Tibial nerve (tissue), 4 donors: ENCODE results near the gene ODAD3. TPM values are rescaled to one million over a fixed set of nuclear protein-coding genes. Genes with fewer than 3 reads are reported as not detected.
"Not testable (repeated sequence)": the region's sequence is repeated elsewhere in the genome, so short reads cannot be mapped to it uniquely, and the experiment has no call there.

Experiments used
- DNase-seq, 2 donors: peaks; one replicate each; pipeline ENCODE4 v3.0.0-alpha.2; 2019; ENCODE audit warnings: low spot score in 2 of 2
- H3K27ac ChIP-seq, 4 donors: fragments of 200-600 bp; sonication (generic) in 3 of 4; one replicate each; pipeline ENCODE4 v1.5.1; 2017 to 2019; ENCODE audit warnings: mild to moderate bottlenecking in 1 of 4
- H3K27me3 ChIP-seq, 2 donors: fragments of 200-600 bp; sonication (generic) in 1 of 2; one replicate each; pipeline versions ENCODE4 v1.5.1 to v1.6.0; 2017 to 2019
- H3K36me3 ChIP-seq, 3 donors: fragments of 200-600 bp; sonication (generic); one replicate each; pipeline ENCODE4 v1.5.1; 2018 to 2019
- H3K4me1 ChIP-seq, 4 donors: fragments of 200-600 bp; sonication (generic) in 3 of 4; one replicate each; pipeline ENCODE4 v1.5.1; 2017 to 2019
- H3K4me3 ChIP-seq, 4 donors: fragments of 200-600 bp; sonication (generic) in 3 of 4; one replicate each; pipeline ENCODE4 v1.5.1; 2017 to 2019; ENCODE audit warnings: mild to moderate bottlenecking in 1 of 4, moderate library complexity in 1 of 4
- H3K9me3 ChIP-seq, 4 donors: fragments of 200-600 bp; sonication (generic) in 3 of 4; one replicate each; pipeline ENCODE4 v1.5.1; 2017 to 2019
- EP300 ChIP-seq, 2 donors: sonication (generic); formaldehyde crosslinking; IDR thresholded peaks; one replicate each; pipeline ENCODE4 v1.6.1; 2017; ENCODE audit warnings: antibody characterized with exemption in 2 of 2, mild to moderate bottlenecking in 1 of 2
- POLR2A ChIP-seq, 2 donors: fragments of 450-650 bp; IDR thresholded peaks; one replicate each; pipeline ENCODE4 v1.6.1; 2017; ENCODE audit warnings: antibody characterized with exemption in 2 of 2, mild to moderate bottlenecking in 2 of 2, moderate library complexity in 2 of 2
- WGBS, 2 donors: methylation state at CpG; one replicate each; pipeline ENCODE4 v1.1.5; 2018; 5-methylcytosine and 5-hydroxymethylcytosine counted together
- total RNA-seq, 4 donors: library from RNA; depleted of rRNA; stranded (reverse); fragments of >200 nt; gene quantifications; one replicate each; pipeline ENCODE4 v1.1.0, GENCODE V29; 2016
- TF ChIP-seq, protein P1 (sequence below), 5 experiments: fragments of 200-600 bp in 3 of 5; fragments of 450-650 bp in 2 of 5; sonication (generic) in 3 of 5; IDR thresholded peaks; one replicate each; pipeline ENCODE4 v1.5.1; 2016 to 2019; ENCODE audit warnings: antibody characterized with exemption in 5 of 5, mild to moderate bottlenecking in 3 of 5, moderate library complexity in 2 of 5

The ODAD3 gene
- total RNA-seq, 4 donors from 2014 or later: 0.42 to 1.3 TPM; not detected in 2

DNA sequence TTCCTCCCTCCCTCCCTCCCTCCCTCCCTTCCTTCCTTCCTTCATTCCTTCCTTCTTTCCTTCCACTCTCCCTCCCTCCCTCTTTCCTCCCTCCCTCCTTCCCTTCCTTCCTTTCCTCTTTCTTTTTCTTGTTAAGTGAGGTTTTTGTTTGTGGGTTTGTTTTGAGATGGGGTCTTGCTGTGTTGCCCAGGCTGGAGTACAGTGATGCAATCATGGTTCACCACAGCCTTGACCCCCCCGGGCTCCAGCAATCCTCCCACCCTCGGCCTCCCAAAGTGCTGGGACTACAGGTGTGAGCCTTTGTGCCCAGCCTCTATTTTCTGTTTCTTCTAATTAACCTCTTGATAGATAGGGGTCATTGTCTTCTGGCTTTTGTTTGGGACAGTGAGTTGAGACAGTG lies 26.5 kb upstream of the ODAD3 start:
- no peak for TF ChIP-seq EP300 (IDR thresholded peaks at IDR 0.05)
- TF ChIP-seq, protein P1, sequence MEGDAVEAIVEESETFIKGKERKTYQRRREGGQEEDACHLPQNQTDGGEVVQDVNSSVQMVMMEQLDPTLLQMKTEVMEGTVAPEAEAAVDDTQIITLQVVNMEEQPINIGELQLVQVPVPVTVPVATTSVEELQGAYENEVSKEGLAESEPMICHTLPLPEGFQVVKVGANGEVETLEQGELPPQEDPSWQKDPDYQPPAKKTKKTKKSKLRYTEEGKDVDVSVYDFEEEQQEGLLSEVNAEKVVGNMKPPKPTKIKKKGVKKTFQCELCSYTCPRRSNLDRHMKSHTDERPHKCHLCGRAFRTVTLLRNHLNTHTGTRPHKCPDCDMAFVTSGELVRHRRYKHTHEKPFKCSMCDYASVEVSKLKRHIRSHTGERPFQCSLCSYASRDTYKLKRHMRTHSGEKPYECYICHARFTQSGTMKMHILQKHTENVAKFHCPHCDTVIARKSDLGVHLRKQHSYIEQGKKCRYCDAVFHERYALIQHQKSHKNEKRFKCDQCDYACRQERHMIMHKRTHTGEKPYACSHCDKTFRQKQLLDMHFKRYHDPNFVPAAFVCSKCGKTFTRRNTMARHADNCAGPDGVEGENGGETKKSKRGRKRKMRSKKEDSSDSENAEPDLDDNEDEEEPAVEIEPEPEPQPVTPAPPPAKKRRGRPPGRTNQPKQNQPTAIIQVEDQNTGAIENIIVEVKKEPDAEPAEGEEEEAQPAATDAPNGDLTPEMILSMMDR (IDR thresholded peaks at IDR 0.05): no peak
- TF ChIP-seq POLR2A (IDR thresholded peaks at IDR 0.05): no peak
- WGBS, 2 donors: 54 to 71% methylated on average over 2 of the region's 2 CpGs
- Histone ChIP-seq H3K9me3 (no peaks in the 10 kb centered on the region), H3K36me3 (no peaks in the 10 kb centered on the region), H3K4me3 (no peak overlapping the region), H3K4me1 (no peaks in the 10 kb centered on the region), H3K27ac (no peak overlapping the region), H3K27me3 (peaks cover 0 to 25% of the 10 kb centered on the region in 2 donors)
- DNase-seq: no peak

DNA sequence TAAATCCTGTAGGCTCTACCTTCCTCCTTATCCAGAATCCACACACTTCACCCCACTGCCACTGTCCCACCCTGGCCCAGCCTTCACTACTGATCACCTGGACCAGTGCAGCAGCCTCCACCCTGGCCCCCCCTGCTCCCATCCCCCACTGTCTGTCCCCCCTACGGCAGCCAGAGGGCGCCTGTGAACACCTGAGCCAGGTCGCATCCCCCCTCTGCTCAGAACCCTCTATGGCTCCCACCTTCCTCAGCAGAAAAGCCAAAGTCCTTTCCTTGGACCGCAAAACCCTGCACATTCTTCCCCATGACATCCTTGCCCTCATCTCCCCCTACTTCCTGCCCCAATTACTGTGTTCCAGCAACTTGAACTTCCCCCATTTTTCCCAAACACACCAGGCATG lies 25.3 kb upstream of the ODAD3 start:
- DNase-seq: no peak
- peaks cover 0 to 17% of the 10 kb centered on the region in 2 donors for H3K27me3 ChIP-seq
- TF ChIP-seq, protein P1 (IDR thresholded peaks at IDR 0.05): no peak
- no peak for TF ChIP-seq POLR2A (IDR thresholded peaks at IDR 0.05)
- no peak for TF ChIP-seq EP300 (IDR thresholded peaks at IDR 0.05)
- no peaks in the 10 kb centered on the region for H3K9me3 ChIP-seq
- no peaks in the 10 kb centered on the region for H3K36me3 ChIP-seq
- WGBS, 2 donors: 47 to 52% methylated on average over 4 of the region's 4 CpGs
- no peaks in the 10 kb centered on the region for H3K4me1 ChIP-seq
- no peak overlapping the region for H3K4me3 ChIP-seq
- H3K27ac ChIP-seq: no peak overlapping the region

DNA sequence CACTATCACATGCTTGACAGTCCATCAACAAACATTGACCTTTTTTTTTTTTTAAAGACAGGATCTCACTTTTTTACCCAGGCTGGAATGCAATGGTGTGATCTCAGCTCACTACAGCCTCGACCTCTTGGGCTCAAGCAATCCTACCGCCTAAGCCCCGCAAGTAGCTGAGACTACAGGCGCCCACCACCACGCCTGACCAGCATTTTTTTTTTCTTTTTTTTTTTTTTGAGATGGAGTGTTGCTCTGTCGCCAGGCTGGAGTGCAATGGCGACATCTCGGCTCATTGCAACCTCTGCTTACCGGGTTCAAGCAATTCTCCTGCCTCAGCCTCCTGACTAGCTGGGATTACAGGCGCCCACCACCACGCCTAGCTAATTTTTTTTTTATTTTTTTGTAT lies 24.0 kb upstream of the ODAD3 start:
- not testable (repeated sequence) for H3K9me3 ChIP-seq, H3K4me1 ChIP-seq, H3K36me3 ChIP-seq, H3K27ac ChIP-seq, H3K4me3 ChIP-seq, DNase-seq
- 80 to 82% methylated on average over 11 of the region's 11 CpGs for WGBS, 2 donors
- H3K27me3 ChIP-seq: peaks cover 0 to 13% of the 10 kb centered on the region in 2 donors

DNA sequence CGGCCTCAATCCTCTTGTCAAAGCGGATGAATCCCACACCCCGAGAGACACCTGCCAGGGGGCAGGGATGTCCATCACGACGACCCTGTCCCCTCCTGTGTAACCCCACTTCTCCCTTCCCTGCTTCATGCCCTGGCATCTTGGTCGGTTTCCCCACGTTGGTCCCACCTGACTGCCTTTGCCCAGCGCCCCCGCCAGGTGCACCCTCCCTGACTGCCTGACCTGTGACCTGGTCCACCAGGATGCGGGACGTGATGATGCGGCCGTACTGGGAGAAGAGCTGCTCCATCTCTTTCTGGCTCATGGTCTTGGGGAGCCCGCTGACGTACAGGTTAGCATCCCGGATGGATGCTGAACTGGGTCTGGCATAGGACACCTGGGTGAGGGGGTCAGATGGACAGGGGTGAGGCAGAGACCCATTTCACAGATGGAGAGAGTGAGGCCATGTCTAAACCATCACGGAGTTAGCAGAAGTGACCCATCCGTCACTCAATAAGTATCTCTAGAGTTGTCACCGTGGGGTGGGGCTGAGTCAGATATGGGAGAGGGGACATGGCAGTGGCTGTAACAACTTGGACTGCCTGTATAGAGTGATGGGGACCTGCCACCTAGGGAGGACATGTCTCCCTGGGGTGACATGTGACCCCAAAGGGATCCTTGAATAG lies 23.4 kb upstream of the ODAD3 start:
- H3K9me3 ChIP-seq: no peaks in the 10 kb centered on the region
- no peak overlapping the region for H3K4me3 ChIP-seq
- peaks cover 0 to 16% of the 10 kb centered on the region in 2 donors for H3K27me3 ChIP-seq
- no peaks in the 10 kb centered on the region for H3K36me3 ChIP-seq
- no peak for DNase-seq
- no peak overlapping the region for H3K27ac ChIP-seq
- no peaks in the 10 kb centered on the region for H3K4me1 ChIP-seq
- TF ChIP-seq POLR2A (IDR thresholded peaks at IDR 0.05): no peak
- TF ChIP-seq, protein P1 (IDR thresholded peaks at IDR 0.05): no peak
- TF ChIP-seq EP300 (IDR thresholded peaks at IDR 0.05): no peak
- WGBS, 2 donors: 86 to 88% methylated on average over 19 of the region's 19 CpGs

DNA sequence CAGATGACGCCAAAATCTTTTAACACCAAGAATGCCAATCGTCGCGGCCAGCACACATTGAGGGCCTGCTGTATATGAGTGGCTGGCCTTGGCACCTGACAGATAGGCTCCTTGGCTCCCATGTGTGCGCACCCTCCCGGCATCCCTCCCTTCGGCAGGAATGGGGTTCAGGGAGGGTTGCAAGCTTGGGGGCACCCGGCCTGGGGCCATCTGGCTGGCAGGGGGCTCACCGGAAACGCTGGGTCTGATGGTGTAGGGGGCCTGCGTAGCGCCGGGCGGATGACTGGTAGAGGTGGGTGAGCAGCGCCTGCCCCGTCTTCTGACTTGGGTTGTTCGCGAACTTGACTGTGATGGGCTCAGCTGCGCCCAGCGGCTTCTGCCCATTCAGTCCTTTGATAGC lies 22.9 kb upstream of the ODAD3 start:
- Histone ChIP-seq H3K9me3 (no peaks in the 10 kb centered on the region), H3K36me3 (no peaks in the 10 kb centered on the region), H3K27ac (no peak overlapping the region), H3K27me3 (peaks cover 0 to 21% of the 10 kb centered on the region in 2 donors), H3K4me1 (peaks cover 0 to 1% (median 0%) of the 10 kb centered on the region in 4 donors), H3K4me3 (no peak overlapping the region)
- WGBS, 2 donors: 78 to 86% methylated on average over 18 to 20 of the region's 20 CpGs
- TF ChIP-seq POLR2A (IDR thresholded peaks at IDR 0.05): no peak
- TF ChIP-seq EP300 (IDR thresholded peaks at IDR 0.05): no peak
- TF ChIP-seq, protein P1 (IDR thresholded peaks at IDR 0.05): no peak
- DNase-seq: no peak
